H9 (cell line): ENCODE measurements around the gene LASP1. TPM values are rescaled to one million over a fixed set of nuclear protein-coding genes. Genes with fewer than 3 reads are reported as not detected.
"Not testable (repeated sequence)": the region's sequence is repeated elsewhere in the genome, so short reads cannot be mapped to it uniquely, and the experiment has no call there.

Source experiments
- DNase-seq: peaks from one replicate; pipeline ENCODE4 v3.0.0-alpha.2; 2017
- H2AFZ ChIP-seq: one replicate; pipeline ENCODE4 v1.6.1; 2013; ENCODE audit warnings: mild to moderate bottlenecking, low read length, control low read depth, moderate library complexity
- H2AK5ac ChIP-seq: 2 replicates; pipeline ENCODE4 v1.6.1; 2013; ENCODE audit warnings: low read length, control low read depth, mixed read lengths; ENCODE audit not compliant: insufficient read length
- H2BK120ac ChIP-seq: one replicate; pipeline ENCODE4 v1.6.1; 2013; ENCODE audit warnings: low read depth, mild to moderate bottlenecking, low read length, control low read depth, inconsistent platforms; ENCODE audit not compliant: poor library complexity, severe bottlenecking
- H2BK12ac ChIP-seq: 2 replicates; pipeline ENCODE4 v1.6.1; 2013; ENCODE audit warnings: low read length, control low read depth, mixed read lengths, low read depth; ENCODE audit not compliant: insufficient read length
- H2BK15ac ChIP-seq: 2 replicates; pipeline ENCODE4 v1.6.1; 2013; ENCODE audit warnings: low read depth, low read length, control low read depth
- H2BK20ac ChIP-seq: one replicate; pipeline ENCODE4 v1.6.1; 2013; ENCODE audit warnings: low read depth, mild to moderate bottlenecking, low read length, control low read depth, inconsistent platforms; ENCODE audit not compliant: poor library complexity, severe bottlenecking
- H2BK5ac ChIP-seq: 2 replicates; pipeline ENCODE4 v1.6.1; 2013; ENCODE audit warnings: low read length, control low read depth, mixed read lengths; ENCODE audit not compliant: insufficient read length
- H3K14ac ChIP-seq: 2 replicates; pipeline ENCODE4 v1.6.1; 2013; ENCODE audit warnings: low read length, control low read depth; ENCODE audit not compliant: insufficient read depth
- H3K18ac ChIP-seq: 2 replicates; pipeline ENCODE4 v1.6.1; 2013; ENCODE audit warnings: low read depth, mild to moderate bottlenecking, mixed read lengths, low read length, control low read depth; ENCODE audit not compliant: insufficient read length
- H3K23ac ChIP-seq: 2 replicates; pipeline ENCODE4 v1.6.1; 2013; ENCODE audit warnings: low read length, control low read depth, mixed read lengths, low read depth; ENCODE audit not compliant: insufficient read length
- H3K23me2 ChIP-seq: 2 replicates; pipeline ENCODE4 v1.6.1; 2013; ENCODE audit warnings: low read depth, mild to moderate bottlenecking, mixed read lengths, low read length, control low read depth; ENCODE audit not compliant: insufficient read length, poor library complexity, severe bottlenecking
- H3K27ac ChIP-seq: 2 replicates; pipeline ENCODE4 v1.5.1; 2013; ENCODE audit warnings: low read length, control low read depth, mixed read lengths, low read depth; ENCODE audit not compliant: insufficient read length
- H3K27me3 ChIP-seq: 2 replicates; pipeline ENCODE4 v1.6.1; 2013; ENCODE audit warnings: low read length, control low read depth, inconsistent platforms; ENCODE audit not compliant: insufficient read depth
- H3K4ac ChIP-seq: 2 replicates; pipeline ENCODE4 v1.6.1; 2013; ENCODE audit warnings: low read depth, mild to moderate bottlenecking, control low read depth, inconsistent platforms, low read length, moderate library complexity
- H3K4me1 ChIP-seq: 2 replicates; pipeline ENCODE4 v1.6.1; 2013; ENCODE audit warnings: low read length, control low read depth, inconsistent platforms; ENCODE audit not compliant: insufficient read depth
- H3K4me2 ChIP-seq: 2 replicates; pipeline ENCODE4 v1.6.1; 2013; ENCODE audit warnings: low read length, control low read depth, mixed read lengths; ENCODE audit not compliant: insufficient read length, insufficient read depth
- H3K56ac ChIP-seq: 2 replicates; pipeline ENCODE4 v1.6.1; 2013; ENCODE audit warnings: low read depth, mild to moderate bottlenecking, mixed read lengths, low read length, control low read depth; ENCODE audit not compliant: insufficient read length
- H3K79me1 ChIP-seq: 2 replicates; pipeline ENCODE4 v1.6.1; 2013; ENCODE audit warnings: low read depth, mild to moderate bottlenecking, moderate library complexity, low read length, control low read depth, inconsistent platforms; ENCODE audit not compliant: insufficient read depth, poor library complexity, severe bottlenecking
- H3K79me2 ChIP-seq: 2 replicates; pipeline ENCODE4 v1.6.1; 2013; ENCODE audit warnings: low read length, control low read depth, inconsistent platforms; ENCODE audit not compliant: insufficient read depth
- H3K9ac ChIP-seq: 2 replicates; pipeline ENCODE4 v1.6.1; 2013; ENCODE audit warnings: low read length, control low read depth, mixed read lengths; ENCODE audit not compliant: insufficient read length; ENCODE audit errors: extremely low read depth
- H3K9me3 ChIP-seq: one replicate; pipeline ENCODE4 v1.6.1; 2013; ENCODE audit warnings: low read depth, low read length, inconsistent platforms; ENCODE audit not compliant: control insufficient read depth
- H3T11ph ChIP-seq: one replicate; pipeline ENCODE4 v1.6.1; 2013; ENCODE audit warnings: mild to moderate bottlenecking, low read length, control low read depth, inconsistent platforms
- H4K20me1 ChIP-seq: one replicate; pipeline ENCODE4 v1.6.1; 2013; ENCODE audit not compliant: control insufficient read depth, insufficient read length, insufficient read depth
- H4K5ac ChIP-seq: 2 replicates; pipeline ENCODE4 v1.6.1; 2013; ENCODE audit warnings: low read depth, mild to moderate bottlenecking, mixed read lengths, low read length, control low read depth; ENCODE audit not compliant: insufficient read length
- H4K8ac ChIP-seq: replicated peaks from 2 replicates; pipeline ENCODE4 v1.6.1; 2013; ENCODE audit warnings: low read length, control low read depth, mixed read lengths, low read depth; ENCODE audit not compliant: insufficient read length
- H4K91ac ChIP-seq: 2 replicates; pipeline ENCODE4 v1.6.1; 2013; ENCODE audit warnings: low read depth, mild to moderate bottlenecking, moderate library complexity, mixed read lengths, low read length, control low read depth; ENCODE audit not compliant: insufficient read length
- H3K27ac Mint-ChIP-seq, 3 experiments: 2 replicates in 2 of 3; 3 replicates in 1 of 3; pipeline ENCODE4 v1.8.0; 2020 to 2021; ENCODE audit warnings: mixed read lengths in 3 of 3, mild to moderate bottlenecking in 1 of 3, moderate library complexity in 1 of 3
- H3K27me3 Mint-ChIP-seq: 2 replicates; pipeline ENCODE4 v1.8.0; 2021; ENCODE audit warnings: low read depth, mild to moderate bottlenecking, moderate library complexity, mixed read lengths
- H3K36me3 Mint-ChIP-seq, 3 experiments: 2 replicates in 2 of 3; 3 replicates in 1 of 3; pipeline ENCODE4 v1.8.0; 2020 to 2021; ENCODE audit warnings: low read depth in 3 of 3, mixed read lengths in 3 of 3; ENCODE audit not compliant: insufficient read depth in 1 of 3
- H3K4me1 Mint-ChIP-seq, 2 experiments: 2 replicates each; pipeline ENCODE4 v1.8.0; 2020; ENCODE audit warnings: mixed read lengths in 2 of 2
- H3K4me3 Mint-ChIP-seq, 2 experiments: 2 replicates in 1 of 2; 3 replicates in 1 of 2; pipeline ENCODE4 v1.8.0; 2020 to 2021; ENCODE audit warnings: mild to moderate bottlenecking in 2 of 2, mixed read lengths in 2 of 2, moderate library complexity in 1 of 2
- H3K9me3 Mint-ChIP-seq, 2 experiments: 2 replicates in 1 of 2; 3 replicates in 1 of 2; pipeline ENCODE4 v1.8.0; 2020; ENCODE audit warnings: mild to moderate bottlenecking in 2 of 2, mixed read lengths in 2 of 2, moderate library complexity in 1 of 2
- WGBS: extraction: QIAGEN DNeasy Blood & Tissue Kit; methylation state at CpG from one replicate; pipeline ENCODE4 v1.1.7; 2013; ENCODE audit warnings: missing lambda C conversion rate, low lambda C conversion rate, mixed read lengths; ENCODE audit not compliant: insufficient read length; ENCODE audit errors: extremely low coverage; 5-methylcytosine and 5-hydroxymethylcytosine counted together
- total RNA-seq: library from RNA; stranded (reverse); gene quantifications from 2 replicates; pipeline ENCODE4 v1.2.1, GENCODE V29; 2021

LASP1 gene
- total RNA-seq, 1 experiment from 2014 or later: 121 TPM

GRCh38 chr17:38933962-38934361, 64.1 kb downstream of the LASP1 start:
- not testable (repeated sequence) for H3K36me3 Mint-ChIP-seq, H3K79me1 ChIP-seq, H2BK20ac ChIP-seq, H3K23me2 ChIP-seq, H3K14ac ChIP-seq, H3K4me1 Mint-ChIP-seq, H3K9me3 ChIP-seq, H3K4me1 ChIP-seq, H3K79me2 ChIP-seq, H3K27me3 ChIP-seq, H4K5ac ChIP-seq, H3K23ac ChIP-seq, H4K20me1 ChIP-seq, H3K4ac ChIP-seq, DNase-seq, H3K4me3 Mint-ChIP-seq, H3K56ac ChIP-seq, H3K9ac ChIP-seq, H2AFZ ChIP-seq, H3T11ph ChIP-seq, H4K91ac ChIP-seq, H3K27me3 Mint-ChIP-seq, H2BK15ac ChIP-seq, H3K4me2 ChIP-seq, H2AK5ac ChIP-seq, H2BK120ac ChIP-seq, H4K8ac ChIP-seq, H3K18ac ChIP-seq, H2BK5ac ChIP-seq, H3K27ac ChIP-seq, H3K27ac Mint-ChIP-seq, H3K9me3 Mint-ChIP-seq, H2BK12ac ChIP-seq
- WGBS: no CpG with 5 or more reads among the region's 9 CpGs
